Mucosa of rectum (tissue), 2 donors: ENCODE data around the gene HP.
"Not testable (repeated sequence)": the region's sequence is repeated elsewhere in the genome, so short reads cannot be mapped to it uniquely, and the experiment has no call there.

Experiments used
- H3K27ac ChIP-seq, 2 donors: one replicate each; pipeline ENCODE4 v1.7.0; 2013; ENCODE audit warnings: inconsistent platforms in 2 of 2, low read depth in 2 of 2, low read length in 2 of 2
- H3K27me3 ChIP-seq, 2 donors: one replicate each; pipeline ENCODE4 v1.7.0; 2013; ENCODE audit warnings: low read length in 2 of 2; ENCODE audit not compliant: control insufficient read depth in 2 of 2, insufficient read depth in 2 of 2
- H3K36me3 ChIP-seq, 2 donors: one replicate each; pipeline ENCODE4 v1.7.0; 2013; ENCODE audit warnings: low read length in 2 of 2; ENCODE audit not compliant: control insufficient read depth in 2 of 2, insufficient read depth in 2 of 2
- H3K4me1 ChIP-seq, 2 donors: one replicate each; pipeline ENCODE4 v1.7.0; 2013; ENCODE audit warnings: low read length in 2 of 2, mild to moderate bottlenecking in 1 of 2; ENCODE audit not compliant: control insufficient read depth in 2 of 2, insufficient read depth in 2 of 2
- H3K4me3 ChIP-seq, 2 donors: one replicate each; pipeline ENCODE4 v1.7.0; 2013; ENCODE audit warnings: low read length in 2 of 2
- H3K9ac ChIP-seq, 2 donors: one replicate each; pipeline ENCODE4 v1.7.0; 2013; ENCODE audit warnings: low read length in 2 of 2, low read depth in 1 of 2, mild to moderate bottlenecking in 1 of 2
- H3K9me3 ChIP-seq, 2 donors: one replicate each; pipeline ENCODE4 v1.7.0; 2013; ENCODE audit warnings: low read length in 2 of 2; ENCODE audit not compliant: control insufficient read depth in 2 of 2
- donor health status: healthy.
- donor health status: Normal muscosa, but diverticular disease.

The HP gene

GRCh38 chr16:72054254-72054847 is at the start of gene HP:
Gene HP, plus strand, starts transcription at chr16:72054505. Its CDS starts 148 bp downstream, at chr16:72054653.
- H3K36me3 ChIP-seq, H3K27me3 ChIP-seq, H3K4me3 ChIP-seq, H3K9ac ChIP-seq, H3K4me1 ChIP-seq, H3K9me3 ChIP-seq, H3K27ac ChIP-seq: not testable (repeated sequence)

- H3K4me3 ChIP-seq = peak overlapping the region in 1 of 2 donors; percentile 51
- H3K9ac ChIP-seq, H3K4me1 ChIP-seq, H3K27ac ChIP-seq, H3K36me3 ChIP-seq, H3K27me3 ChIP-seq, H3K9me3 ChIP-seq: not testable (repeated sequence)
These were observed 46.3 kb upstream of the HP start for GRCh38 chr16:72008065-72008423.

- H3K4me1 ChIP-seq = no peaks in the 10 kb centered on the region
- peaks cover 3 to 5% of the 10 kb centered on the region in 2 donors for H3K36me3 ChIP-seq
- peak within 1 kb of the TSS; percentile 90 to 98 for H3K4me3 ChIP-seq
- no peaks in the 10 kb centered on the region for H3K27me3 ChIP-seq
- peak within 1 kb of the TSS in 1 of 2 donors; percentile 25 for H3K27ac ChIP-seq
- peak within 1 kb of the TSS; percentile 70 to 72 for H3K9ac ChIP-seq
- no peaks in the 10 kb centered on the region for H3K9me3 ChIP-seq
These were observed 45.7 kb upstream of the HP start, which contains the start of gene DHODH for GRCh38 chr16:72008424-72009216. Gene DHODH, plus strand, starts transcription at chr16:72008744. Its CDS starts 21 bp downstream, at chr16:72008765.

- Histone ChIP-seq H3K27ac (no peak overlapping the region), H3K4me1 (no peaks in the 10 kb centered on the region), H3K9ac (no peak overlapping the region), H3K4me3 (no peak overlapping the region), H3K36me3 (peaks cover 3 to 5% of the 10 kb centered on the region in 2 donors), H3K9me3 (no peaks in the 10 kb centered on the region), H3K27me3 (no peaks in the 10 kb centered on the region)
These were observed 44.5 kb upstream of the HP start for GRCh38 chr16:72009779-72010178.

GRCh38 chr16:72012607-72013006 is 41.7 kb upstream of the HP start:
- no peak overlapping the region for H3K9ac ChIP-seq
- H3K9me3 ChIP-seq = no peaks in the 10 kb centered on the region
- peaks cover 8 to 9% of the 10 kb centered on the region in 2 donors for H3K36me3 ChIP-seq
- H3K27me3 ChIP-seq = no peaks in the 10 kb centered on the region
- no peaks in the 10 kb centered on the region for H3K4me1 ChIP-seq
- H3K27ac ChIP-seq = no peak overlapping the region
- no peak overlapping the region for H3K4me3 ChIP-seq

GRCh38 chr16:72013389-72013788 is 40.9 kb upstream of the HP start:
- Histone ChIP-seq H3K27me3 (no peaks in the 10 kb centered on the region), H3K27ac (no peak overlapping the region), H3K9me3 (no peaks in the 10 kb centered on the region), H3K4me3 (no peak overlapping the region), H3K9ac (no peak overlapping the region), H3K36me3 (peaks cover 8 to 13% of the 10 kb centered on the region in 2 donors), H3K4me1 (no peaks in the 10 kb centered on the region)

GRCh38 chr16:72013888-72014581 is 40.3 kb upstream of the HP start:
- no peaks in the 10 kb centered on the region for H3K4me1 ChIP-seq
- peaks cover 8 to 15% of the 10 kb centered on the region in 2 donors for H3K36me3 ChIP-seq
- H3K27ac ChIP-seq = no peak overlapping the region
- H3K9ac ChIP-seq = no peak overlapping the region
- no peak overlapping the region for H3K4me3 ChIP-seq
- H3K9me3 ChIP-seq = no peaks in the 10 kb centered on the region
- H3K27me3 ChIP-seq = no peaks in the 10 kb centered on the region

- no peak overlapping the region for H3K27ac ChIP-seq
- no peaks in the 10 kb centered on the region for H3K27me3 ChIP-seq
- H3K9me3 ChIP-seq = no peaks in the 10 kb centered on the region
- H3K9ac ChIP-seq = no peak overlapping the region
- H3K4me3 ChIP-seq = no peak overlapping the region
- peaks cover 8 to 15% of the 10 kb centered on the region in 2 donors for H3K36me3 ChIP-seq
- H3K4me1 ChIP-seq = no peaks in the 10 kb centered on the region
These were observed 39.6 kb upstream of the HP start for GRCh38 chr16:72014675-72015074.

GRCh38 chr16:72015124-72015523 is 39.2 kb upstream of the HP start:
- no peak overlapping the region for H3K9ac ChIP-seq
- H3K36me3 ChIP-seq = peaks cover 8 to 15% of the 10 kb centered on the region in 2 donors
- H3K4me3 ChIP-seq = no peak overlapping the region
- H3K9me3 ChIP-seq = no peaks in the 10 kb centered on the region
- no peaks in the 10 kb centered on the region for H3K4me1 ChIP-seq
- H3K27ac ChIP-seq = peak overlapping the region in 1 of 2 donors; percentile 16
- no peaks in the 10 kb centered on the region for H3K27me3 ChIP-seq

- Histone ChIP-seq H3K9me3 (no peaks in the 10 kb centered on the region), H3K9ac (no peak overlapping the region), H3K4me3 (no peak overlapping the region), H3K27ac (no peak overlapping the region), H3K4me1 (no peaks in the 10 kb centered on the region), H3K36me3 (peaks cover 15 to 37% of the 10 kb centered on the region in 2 donors), H3K27me3 (no peaks in the 10 kb centered on the region)
These were observed 35.8 kb upstream of the HP start for GRCh38 chr16:72018470-72018869.
